GM12892 (cell line): ENCODE data around the gene PRAMEF2.
"Not testable (repeated sequence)": the region's sequence is repeated elsewhere in the genome, so short reads cannot be mapped to it uniquely, and the experiment has no call there.

Source experiments
- POLR2A ChIP-seq: IDR thresholded peaks from 2 replicates; pipeline ENCODE4 v1.6.1; 2011; ENCODE audit warnings: low read depth, low read length, control low read depth
- TAF1 ChIP-seq: IDR thresholded peaks from 2 replicates; pipeline ENCODE4 v1.6.1; 2011; ENCODE audit warnings: low read depth, mild to moderate bottlenecking, control low read depth, low read length, borderline replicate concordance

DNA sequence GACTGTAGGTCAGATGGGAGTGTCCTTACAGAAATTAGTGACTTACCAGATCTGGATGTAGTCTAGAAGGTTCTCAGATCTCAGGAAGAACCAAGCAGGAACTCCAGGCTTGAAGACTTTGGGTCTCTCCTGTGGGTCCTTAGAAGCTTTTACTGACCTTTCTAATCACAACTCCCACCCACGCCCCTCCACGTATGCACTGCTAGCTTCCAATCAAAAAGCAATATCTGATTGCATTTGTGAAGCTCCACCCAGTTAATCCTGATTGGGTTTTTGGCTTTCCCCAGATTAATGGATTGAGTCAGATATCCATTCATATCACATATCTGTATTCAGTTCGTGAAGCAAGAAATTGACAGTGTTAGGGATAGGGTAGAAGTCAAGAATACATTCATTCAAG, 29.2 kb downstream of the PRAMEF2 start, which contains the start of gene PRAMEF4:
- not testable (repeated sequence) for TF ChIP-seq POLR2A, TAF1
